ENCODE measurements around the gene FBXO31. TPM values are rescaled to one million over a fixed set of nuclear protein-coding genes. Genes with fewer than 3 reads are reported as not detected.

Gene FBXO31
- total and polyA plus RNA-seq, 2 of the 13 experiments (the other 11 are each of a cell fraction or from before 2014, with no cell fraction given), result 92.4 to 101 TPM

DNA sequence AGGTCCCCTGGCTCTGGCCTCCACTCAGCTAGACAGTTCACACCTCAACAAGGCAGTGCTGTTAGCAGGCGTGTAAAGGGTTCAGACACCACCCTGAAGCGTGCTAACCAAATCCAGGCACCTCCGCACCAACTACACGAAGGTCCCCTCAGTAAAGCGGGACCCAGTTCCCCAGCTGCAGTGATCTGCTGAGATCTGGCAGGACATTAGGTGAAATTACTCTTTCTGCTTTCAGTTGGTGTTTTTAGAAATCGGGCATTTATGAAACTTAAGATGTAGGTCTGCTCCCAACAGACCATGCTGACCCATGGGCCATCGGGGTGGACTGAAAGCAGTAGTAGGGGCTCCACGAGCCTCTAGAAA is 27.1 kb downstream of the FBXO31 start (continued):
- TF ChIP-seq ZNF7 (CRISPR knock-in tag; IDR thresholded peaks at IDR 0.05) (no peak), POLR2A (IDR thresholded peaks at IDR 0.05; ENCODE audit: insufficient read depth in 1 of 2, low read depth in 2 of 2, low read length in 2 of 2) (peak in 1 of 2 experiments; percentile 19; a peak in 1 of 4 replicates), ZNF772 (CRISPR knock-in tag; IDR thresholded peaks at IDR 0.05) (0 out of 2 replicates have a peak, but pooled peaks have one; percentile 25)

DNA sequence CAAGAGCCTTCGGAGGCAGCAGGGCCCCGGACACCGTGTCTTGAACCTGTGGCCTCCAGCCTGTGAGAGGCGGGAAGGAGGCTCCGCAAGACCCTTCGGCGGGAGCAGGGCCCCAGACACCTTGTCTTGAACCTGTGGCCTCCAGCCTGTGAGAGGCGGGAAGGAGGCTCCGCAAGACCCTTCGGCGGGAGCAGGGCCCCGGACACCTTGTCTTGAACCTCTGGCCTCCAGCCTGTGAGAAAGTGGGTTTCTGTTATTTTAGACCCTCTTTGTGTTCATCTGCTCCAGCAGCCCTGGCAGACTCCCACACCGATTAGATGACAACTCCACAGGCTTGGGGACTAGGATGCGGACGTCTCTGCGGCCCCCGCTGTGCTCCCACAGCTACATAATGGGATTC is 30.0 kb downstream of the FBXO31 start:
- Histone ChIP-seq H3K36me3 (replicated peaks in 1 of 2; ENCODE audit: control insufficient read depth in 1 of 2, insufficient read depth in 2 of 2, low read length in 2 of 2) (peaks cover 39 to 88% of the 10 kb centered on the region in 2 experiments), H3K79me2 (ENCODE audit: insufficient read depth, low read length) (peaks cover 93% of the 10 kb centered on the region), H3K4me3 (replicated peaks in 1 of 3; ENCODE audit: insufficient read depth in 1 of 3, low read depth in 2 of 3, low read length in 3 of 3) (no peak overlapping the region), H2AFZ (ENCODE audit: low read length) (no peak overlapping the region), H3K4me2 (ENCODE audit: low read depth, low read length) (no peak overlapping the region), H3K9ac (ENCODE audit: insufficient read depth, low read depth, low read length) (no peak overlapping the region), H3K9me3 (ENCODE audit: low read length) (no peaks in the 10 kb centered on the region), H3K27me3 (ENCODE audit: control insufficient read depth in 1 of 2, insufficient read depth in 2 of 2, low read length in 2 of 2) (no peaks in the 10 kb centered on the region), H3K27ac (ENCODE audit: extremely low read length, insufficient read depth, low read length) (no peak overlapping the region), H4K20me1 (ENCODE audit: insufficient read depth, low read length) (peaks cover 94% of the 10 kb centered on the region), H3K4me1 (ENCODE audit: insufficient read depth, low read length) (peaks cover 45% of the 10 kb centered on the region)
- 96% methylated on average over 13 of the region's 17 CpGs for WGBS (ENCODE audit: low lambda C conversion rate)
- no TSS peak for BruUV-seq (replicated peaks)
- in situ Hi-C loops (cut with HindIII; ENCODE audit: extremely low pct_ligation_motif_present, low pct_unique_long_range_greater_than_20kb), result no loop called here
- no peak for ATAC-seq
- ChIA-PET CTCF (ENCODE audit: low intra/inter-chr PET ratio, low total read pairs) (no interaction called here), POLR2A (interaction anchor here (18.0 kb wide), 1 partner anchor 25 kb away, joined by 265 read pairs; the partner anchor contains the start of gene FBXO31)
- intact Hi-C loops (cut with micrococcal nuclease; ENCODE audit: unreplicated experiment), result loop anchor here (2.0 kb wide), 1 partner anchor 17 kb away; no protein-coding TSS in a partner anchor
- no peak for DNase-seq (ENCODE audit: low spot score)
- FAIRE-seq, result no peak
- TF ChIP-seq AGO2 (optimal IDR thresholded peaks at IDR 0.05; ENCODE audit: low read depth, low read length) (peak; percentile 68), TRIM24 (CRISPR knock-in tag; IDR thresholded peaks at IDR 0.05) (no peak)

DNA sequence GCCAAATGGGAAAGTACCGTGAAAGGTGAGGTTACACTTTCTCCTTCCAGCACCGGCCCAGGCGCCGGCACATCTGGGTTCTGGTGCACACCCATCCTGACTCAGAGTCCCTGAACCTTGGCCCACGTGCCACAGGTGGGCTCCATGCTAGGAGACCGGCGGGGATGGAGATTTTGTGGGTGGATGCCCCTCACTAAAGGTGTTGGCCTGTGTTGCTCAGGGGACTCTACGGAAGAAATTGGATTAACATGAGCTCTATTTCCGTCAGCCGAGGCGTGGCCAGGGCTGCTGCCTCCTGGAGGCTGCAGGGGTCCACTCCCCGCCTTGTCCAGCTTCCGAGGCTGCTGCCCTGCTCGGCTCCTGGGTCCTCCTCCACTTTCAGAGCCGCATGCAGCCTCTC is 30.8 kb downstream of the FBXO31 start:
- Histone ChIP-seq H2AFZ (ENCODE audit: low read length) (no peak overlapping the region), H3K9me3 (ENCODE audit: low read length) (no peaks in the 10 kb centered on the region), H3K27me3 (ENCODE audit: control insufficient read depth in 1 of 2, insufficient read depth in 2 of 2, low read length in 2 of 2) (no peaks in the 10 kb centered on the region), H3K27ac (ENCODE audit: extremely low read length, insufficient read depth, low read length) (no peak overlapping the region), H3K36me3 (replicated peaks in 1 of 2; ENCODE audit: control insufficient read depth in 1 of 2, insufficient read depth in 2 of 2, low read length in 2 of 2) (peaks cover 38 to 88% of the 10 kb centered on the region in 2 experiments), H4K20me1 (ENCODE audit: insufficient read depth, low read length) (peaks cover 94% of the 10 kb centered on the region), H3K4me3 (replicated peaks in 1 of 3; ENCODE audit: insufficient read depth in 1 of 3, low read depth in 2 of 3, low read length in 3 of 3) (no peak overlapping the region), H3K9ac (ENCODE audit: insufficient read depth, low read depth, low read length) (no peak overlapping the region), H3K4me2 (ENCODE audit: low read depth, low read length) (no peak overlapping the region), H3K4me1 (ENCODE audit: insufficient read depth, low read length) (peaks cover 37% of the 10 kb centered on the region), H3K79me2 (ENCODE audit: insufficient read depth, low read length) (peaks cover 94% of the 10 kb centered on the region)
- ATAC-seq (no peak), DNase-seq (ENCODE audit: low spot score) (no peak), FAIRE-seq (no peak)
- CTCF ChIA-PET (ENCODE audit: low intra/inter-chr PET ratio, low total read pairs), result no interaction called here
- in situ Hi-C loops (cut with HindIII; ENCODE audit: extremely low pct_ligation_motif_present, low pct_unique_long_range_greater_than_20kb), result no loop called here
- no TSS peak for BruUV-seq (replicated peaks)
- POLR2A ChIA-PET, result no interaction called here
- WGBS (ENCODE audit: low lambda C conversion rate), result 95% methylated on average over 14 of the region's 15 CpGs
- intact Hi-C loops (cut with micrococcal nuclease; ENCODE audit: unreplicated experiment), result no loop called here
- TF ChIP-seq, protein P1, sequence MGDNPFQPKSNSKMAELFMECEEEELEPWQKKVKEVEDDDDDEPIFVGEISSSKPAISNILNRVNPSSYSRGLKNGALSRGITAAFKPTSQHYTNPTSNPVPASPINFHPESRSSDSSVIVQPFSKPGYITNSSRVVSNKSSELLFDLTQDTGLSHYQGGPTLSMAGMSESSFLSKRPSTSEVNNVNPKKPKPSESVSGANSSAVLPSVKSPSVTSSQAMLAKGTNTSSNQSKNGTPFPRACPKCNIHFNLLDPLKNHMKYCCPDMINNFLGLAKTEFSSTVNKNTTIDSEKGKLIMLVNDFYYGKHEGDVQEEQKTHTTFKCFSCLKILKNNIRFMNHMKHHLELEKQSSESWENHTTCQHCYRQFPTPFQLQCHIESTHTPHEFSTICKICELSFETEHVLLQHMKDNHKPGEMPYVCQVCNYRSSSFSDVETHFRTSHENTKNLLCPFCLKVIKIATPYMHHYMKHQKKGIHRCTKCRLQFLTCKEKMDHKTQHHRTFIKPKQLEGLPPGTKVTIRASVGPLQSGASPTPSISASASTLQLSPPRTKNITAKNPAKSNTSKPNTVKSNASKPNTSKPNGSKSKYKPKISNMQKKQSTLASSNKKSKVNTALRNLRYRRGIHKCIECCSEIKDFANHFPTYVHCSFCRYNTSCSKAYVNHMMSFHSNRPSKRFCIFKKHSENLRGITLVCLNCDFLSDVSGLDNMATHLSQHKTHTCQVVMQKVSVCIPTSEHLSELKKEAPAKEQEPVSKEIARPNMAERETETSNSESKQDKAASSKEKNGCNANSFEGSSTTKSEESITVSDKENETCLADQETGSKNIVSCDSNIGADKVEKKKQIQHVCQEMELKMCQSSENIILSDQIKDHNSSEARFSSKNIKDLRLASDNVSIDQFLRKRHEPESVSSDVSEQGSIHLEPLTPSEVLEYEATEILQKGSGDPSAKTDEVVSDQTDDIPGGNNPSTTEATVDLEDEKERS (CRISPR knock-in tag; IDR thresholded peaks at IDR 0.05), result no peak
- TF ChIP-seq, protein P2, sequence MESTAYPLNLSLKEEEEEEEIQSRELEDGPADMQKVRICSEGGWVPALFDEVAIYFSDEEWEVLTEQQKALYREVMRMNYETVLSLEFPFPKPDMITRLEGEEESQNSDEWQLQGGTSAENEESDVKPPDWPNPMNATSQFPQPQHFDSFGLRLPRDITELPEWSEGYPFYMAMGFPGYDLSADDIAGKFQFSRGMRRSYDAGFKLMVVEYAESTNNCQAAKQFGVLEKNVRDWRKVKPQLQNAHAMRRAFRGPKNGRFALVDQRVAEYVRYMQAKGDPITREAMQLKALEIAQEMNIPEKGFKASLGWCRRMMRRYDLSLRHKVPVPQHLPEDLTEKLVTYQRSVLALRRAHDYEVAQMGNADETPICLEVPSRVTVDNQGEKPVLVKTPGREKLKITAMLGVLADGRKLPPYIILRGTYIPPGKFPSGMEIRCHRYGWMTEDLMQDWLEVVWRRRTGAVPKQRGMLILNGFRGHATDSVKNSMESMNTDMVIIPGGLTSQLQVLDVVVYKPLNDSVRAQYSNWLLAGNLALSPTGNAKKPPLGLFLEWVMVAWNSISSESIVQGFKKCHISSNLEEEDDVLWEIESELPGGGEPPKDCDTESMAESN (CRISPR knock-in tag; conservative IDR thresholded peaks at IDR 0.05), result no peak
- TF ChIP-seq, protein P3, sequence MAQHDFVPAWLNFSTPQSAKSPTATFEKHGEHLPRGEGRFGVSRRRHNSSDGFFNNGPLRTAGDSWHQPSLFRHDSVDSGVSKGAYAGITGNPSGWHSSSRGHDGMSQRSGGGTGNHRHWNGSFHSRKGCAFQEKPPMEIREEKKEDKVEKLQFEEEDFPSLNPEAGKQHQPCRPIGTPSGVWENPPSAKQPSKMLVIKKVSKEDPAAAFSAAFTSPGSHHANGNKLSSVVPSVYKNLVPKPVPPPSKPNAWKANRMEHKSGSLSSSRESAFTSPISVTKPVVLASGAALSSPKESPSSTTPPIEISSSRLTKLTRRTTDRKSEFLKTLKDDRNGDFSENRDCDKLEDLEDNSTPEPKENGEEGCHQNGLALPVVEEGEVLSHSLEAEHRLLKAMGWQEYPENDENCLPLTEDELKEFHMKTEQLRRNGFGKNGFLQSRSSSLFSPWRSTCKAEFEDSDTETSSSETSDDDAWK (CRISPR knock-in tag; IDR thresholded peaks at IDR 0.05), result no peak
- no peak for TF ChIP-seq NCOA5 (CRISPR knock-in tag; IDR thresholded peaks at IDR 0.05)
- TF ChIP-seq KLF13 (CRISPR knock-in tag; IDR thresholded peaks at IDR 0.05), result no peak
- 0 out of 2 replicates have a peak, but pooled peaks have one; percentile 21 for TF ChIP-seq ZNF546 (CRISPR knock-in tag; conservative IDR thresholded peaks at IDR 0.05)
- TF ChIP-seq HES4 (CRISPR knock-in tag; IDR thresholded peaks at IDR 0.05; ENCODE audit: borderline replicate concordance), result no peak

Measured in HepG2 (cell line).